SK-N-MC (cell line): Measurements from ENCODE around the gene PGM2L1.

Source experiments
- EZH2 ChIP-seq: fragments of 200-600 bp; sonication (generic); IDR thresholded peaks from one replicate; pipeline ENCODE4 v1.6.1; 2017; ENCODE audit warnings: antibody characterized with exemption
- POLR2AphosphoS5 ChIP-seq: IDR thresholded peaks from 2 replicates; pipeline ENCODE4 v1.6.1; 2012; ENCODE audit warnings: mild to moderate bottlenecking, low read depth, low read length, borderline replicate concordance

GRCh38 chr11:74380746-74381439, 17.3 kb downstream of the PGM2L1 start:
- TF ChIP-seq EZH2 (no peak), POLR2AphosphoS5 (no peak)
